Astrocyte (in vitro differentiated cells and primary cell): Measurements from ENCODE around the gene SRD5A1.

Experiments used
- CTCF ChIP-seq: IDR thresholded peaks from 2 replicates; pipeline ENCODE4 v1.5.1; 2011; ENCODE audit warnings: low read depth, mild to moderate bottlenecking, inconsistent platforms, low read length, moderate library complexity; ENCODE audit not compliant: insufficient read depth
- EZH2 ChIP-seq: IDR thresholded peaks from 2 replicates; pipeline ENCODE4 v1.6.1; 2012; ENCODE audit warnings: mild to moderate bottlenecking, low read length, inconsistent platforms; ENCODE audit not compliant: insufficient read depth

GRCh38 chr5:6637022-6637421 lies 3.8 kb downstream of the SRD5A1 start:
- TF ChIP-seq CTCF (no peak), EZH2 (no peak)
